HepG2 (cell line): Measurements from ENCODE around the gene RUVBL1. TPM values are rescaled to one million over a fixed set of nuclear protein-coding genes. Genes with fewer than 3 reads are reported as not detected.

Experiments
- ARID2 ChIP-seq: sonication (generic); formaldehyde crosslinking; IDR thresholded peaks from 2 replicates; pipeline ENCODE4 v1.8.1; 2022; ENCODE audit warnings: mild to moderate bottlenecking, missing genetic modification reagents, borderline replicate concordance
- FOXC1 ChIP-seq: sonication (generic); formaldehyde crosslinking; IDR thresholded peaks from 2 replicates; pipeline ENCODE4 v1.8.0; 2022; ENCODE audit warnings: mild to moderate bottlenecking, missing genetic modification reagents, borderline replicate concordance
- KLF13 ChIP-seq: sonication (generic); formaldehyde crosslinking; IDR thresholded peaks from 2 replicates; pipeline ENCODE4 v1.4.0; 2020; ENCODE audit warnings: mild to moderate bottlenecking, missing genetic modification reagents
- MAX ChIP-seq: IDR thresholded peaks from 2 replicates; pipeline ENCODE4 v1.6.1; 2012; ENCODE audit warnings: inconsistent platforms
- NPAS2 ChIP-seq: sonication (generic); formaldehyde crosslinking; IDR thresholded peaks from 2 replicates; pipeline ENCODE4 v1.8.0; 2022; ENCODE audit warnings: mild to moderate bottlenecking, missing genetic modification reagents, borderline replicate concordance
- PATZ1 ChIP-seq: sonication (generic); formaldehyde crosslinking; IDR thresholded peaks from 2 replicates; pipeline ENCODE4 v1.4.0; 2020; ENCODE audit warnings: missing genetic modification reagents
- POLR2AphosphoS2 ChIP-seq: IDR thresholded peaks from 2 replicates; pipeline ENCODE4 v1.6.1; 2011; ENCODE audit warnings: low read depth, low read length, improper control_type of control experiment
- STAT5B ChIP-seq: sonication (generic); formaldehyde crosslinking; IDR thresholded peaks from 2 replicates; pipeline ENCODE4 v1.4.0; 2020; ENCODE audit warnings: missing genetic modification reagents
- TARDBP ChIP-seq: sonication (generic); formaldehyde crosslinking; IDR thresholded peaks from 2 replicates; pipeline ENCODE4 v1.8.0; 2022; ENCODE audit warnings: mild to moderate bottlenecking, missing genetic modification reagents
- TCF7L2 ChIP-seq: IDR thresholded peaks from 2 replicates; pipeline ENCODE4 v1.6.1; 2011; ENCODE audit warnings: mild to moderate bottlenecking, low read depth, low read length, moderate library complexity
- TFE3 ChIP-seq: IDR thresholded peaks from 2 replicates; pipeline ENCODE4 v1.6.1; 2016
- THYN1 ChIP-seq: sonication (generic); formaldehyde crosslinking; IDR thresholded peaks from 2 replicates; pipeline ENCODE4 v1.8.1; 2023; ENCODE audit warnings: low read depth, mild to moderate bottlenecking, moderate library complexity, missing genetic modification reagents, borderline replicate concordance
- U2AF1 ChIP-seq: fragments of 200-400 bp; formaldehyde crosslinking; optimal IDR thresholded peaks from 2 replicates; pipeline ENCODE3; 2017; ENCODE audit warnings: mild to moderate bottlenecking, low read depth, low read length
- ZNF138 ChIP-seq: sonication (generic); formaldehyde crosslinking; IDR thresholded peaks from 2 replicates; pipeline ENCODE4 v1.5.0; 2020; ENCODE audit warnings: mild to moderate bottlenecking, low read depth, missing genetic modification reagents
- ZNF232 ChIP-seq: sonication (generic); formaldehyde crosslinking; IDR thresholded peaks from 2 replicates; pipeline ENCODE4 v1.4.0; 2020; ENCODE audit warnings: missing genetic modification reagents, borderline replicate concordance
- ZNF282 ChIP-seq: fragments of 450-650 bp; IDR thresholded peaks from 2 replicates; pipeline ENCODE4 v1.6.1; 2018; ENCODE audit not compliant: partially characterized antibody
- ZNF30 ChIP-seq: sonication (generic); formaldehyde crosslinking; IDR thresholded peaks from 2 replicates; pipeline ENCODE4 v1.5.0; 2020; ENCODE audit warnings: mild to moderate bottlenecking, missing genetic modification reagents
- ZNF543 ChIP-seq: sonication (generic); formaldehyde crosslinking; IDR thresholded peaks from 2 replicates; pipeline ENCODE4 v1.4.0; 2020; ENCODE audit warnings: mild to moderate bottlenecking, missing genetic modification reagents
- ZNF615 ChIP-seq: sonication (generic); formaldehyde crosslinking; IDR thresholded peaks from 2 replicates; pipeline ENCODE4 v1.5.0; 2020; ENCODE audit warnings: mild to moderate bottlenecking, missing genetic modification reagents, borderline replicate concordance
- polyA plus RNA-seq, 8 experiments: library from polyadenylated mRNA; depleted of rRNA in 3 of 8; stranded (reverse) in 7 of 8; unstranded in 1 of 8; fragments of >200 nt; fragmentation: Illumina TruSeq in 4 of 8; extraction: Trizol in 4 of 8; gene quantifications; 2 replicates each; pipeline versions ENCODE4 v1.2.1 to v1.2.3, GENCODE V29; 2011 to 2016; ENCODE audit warnings: low read depth in 4 of 8, missing spikeins in 1 of 8, mixed read lengths in 1 of 8; ENCODE audit not compliant: insufficient read depth in 1 of 8
- total RNA-seq, 5 experiments: library from RNA; depleted of rRNA; stranded (reverse); fragments of >200 nt; fragmentation: Illumina TruSeq; extraction: Trizol; gene quantifications; 2 replicates each; pipeline ENCODE4 v1.2.3, GENCODE V29; 2016; ENCODE audit warnings: low read depth in 1 of 5
- TF ChIP-seq, protein P1 (sequence below): sonication (generic); formaldehyde crosslinking; IDR thresholded peaks from 2 replicates; pipeline ENCODE4 v1.8.1; 2023; ENCODE audit warnings: mild to moderate bottlenecking, missing genetic modification reagents
- TF ChIP-seq, protein P2 (sequence below): sonication (generic); formaldehyde crosslinking; IDR thresholded peaks from 2 replicates; pipeline ENCODE4 v1.8.1; 2023; ENCODE audit warnings: missing genetic modification reagents, mild to moderate bottlenecking, borderline replicate concordance
- TF ChIP-seq, protein P3 (sequence below): sonication (generic); formaldehyde crosslinking; IDR thresholded peaks from 2 replicates; pipeline ENCODE4 v1.5.1; 2020; ENCODE audit warnings: missing genetic modification reagents, mild to moderate bottlenecking, borderline replicate concordance

RUVBL1 gene
- total and polyA plus RNA-seq, 2 of the 13 experiments (the other 11 are each of a cell fraction or from before 2014, with no cell fraction given) = 32.7 to 86.3 TPM

DNA sequence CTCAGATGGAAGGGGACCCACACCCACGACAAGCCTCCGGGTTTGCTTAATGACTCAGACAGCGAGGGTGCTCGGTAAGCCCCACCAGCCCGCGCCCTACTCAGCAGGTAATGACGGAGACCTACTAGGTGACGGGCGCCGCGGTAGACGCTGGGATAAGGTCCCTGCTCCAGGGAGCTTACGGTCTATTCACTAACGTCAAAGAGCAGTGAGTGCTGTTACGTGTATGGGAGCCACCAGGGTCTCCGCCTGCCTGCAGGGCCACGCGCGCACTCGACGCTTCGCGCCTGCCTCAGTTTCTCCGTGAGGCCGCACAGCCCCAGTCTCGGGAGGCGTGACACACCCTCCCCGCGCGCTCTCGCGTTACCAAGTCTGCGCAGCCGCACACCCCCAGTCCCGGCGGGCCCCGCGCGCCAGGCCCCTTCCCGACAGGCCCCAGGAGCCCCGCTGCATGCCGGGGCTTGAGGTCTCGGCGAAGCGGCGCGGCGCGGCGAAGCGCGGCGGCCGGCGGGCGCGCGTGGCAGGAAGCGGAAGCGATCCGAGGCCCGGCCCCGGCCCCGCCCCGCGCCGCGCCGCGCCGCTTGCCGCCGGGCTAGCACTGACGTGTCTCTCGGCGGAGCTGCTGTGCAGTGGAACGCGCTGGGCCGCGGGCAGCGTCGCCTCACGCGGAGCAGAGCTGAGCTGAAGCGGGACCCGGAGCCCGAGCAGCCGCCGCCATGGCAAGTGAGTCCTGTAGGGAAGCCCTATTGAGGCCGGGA is 71.6 kb downstream of the RUVBL1 start, which contains the start of gene SEC61A1 (continued):
- TF ChIP-seq, protein P1, sequence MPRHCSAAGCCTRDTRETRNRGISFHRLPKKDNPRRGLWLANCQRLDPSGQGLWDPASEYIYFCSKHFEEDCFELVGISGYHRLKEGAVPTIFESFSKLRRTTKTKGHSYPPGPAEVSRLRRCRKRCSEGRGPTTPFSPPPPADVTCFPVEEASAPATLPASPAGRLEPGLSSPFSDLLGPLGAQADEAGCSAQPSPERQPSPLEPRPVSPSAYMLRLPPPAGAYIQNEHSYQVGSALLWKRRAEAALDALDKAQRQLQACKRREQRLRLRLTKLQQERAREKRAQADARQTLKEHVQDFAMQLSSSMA (CRISPR knock-in tag) = no peak
- TF ChIP-seq STAT5B (CRISPR knock-in tag) (no peak; the same call in 1 of the 2 replicates), NPAS2 (CRISPR knock-in tag) (no peak), ZNF138 (CRISPR knock-in tag) (no peak), TARDBP (CRISPR knock-in tag) (peak; percentile 41; the same call in 1 of the 2 replicates), U2AF1 (no peak), ZNF282 (no peak), ZNF543 (no peak), MAX (peak; percentile 94), PATZ1 (CRISPR knock-in tag) (no peak; the same call in 1 of the 2 replicates), ZNF232 (CRISPR knock-in tag) (peak; percentile 64; the same call in 1 of the 2 replicates), POLR2AphosphoS2 (peak; percentile 73; the same call in 1 of the 2 replicates), ARID2 (CRISPR knock-in tag) (no peak; the same call in 1 of the 2 replicates), TCF7L2 (no peak), FOXC1 (CRISPR knock-in tag) (no peak; the same call in none of the 2 replicates), THYN1 (no peak), ZNF30 (CRISPR knock-in tag) (0 out of 2 replicates have a peak, but pooled peaks have one; percentile 22), ZNF615 (no peak), TFE3 (CRISPR knock-in tag) (no peak), KLF13 (CRISPR knock-in tag) (0 out of 2 replicates have a peak, but pooled peaks have one; percentile 59)
- TF ChIP-seq, protein P2, sequence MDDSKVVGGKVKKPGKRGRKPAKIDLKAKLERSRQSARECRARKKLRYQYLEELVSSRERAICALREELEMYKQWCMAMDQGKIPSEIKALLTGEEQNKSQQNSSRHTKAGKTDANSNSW (CRISPR knock-in tag) = no peak; the same call in 1 of the 2 replicates
- TF ChIP-seq, protein P3, sequence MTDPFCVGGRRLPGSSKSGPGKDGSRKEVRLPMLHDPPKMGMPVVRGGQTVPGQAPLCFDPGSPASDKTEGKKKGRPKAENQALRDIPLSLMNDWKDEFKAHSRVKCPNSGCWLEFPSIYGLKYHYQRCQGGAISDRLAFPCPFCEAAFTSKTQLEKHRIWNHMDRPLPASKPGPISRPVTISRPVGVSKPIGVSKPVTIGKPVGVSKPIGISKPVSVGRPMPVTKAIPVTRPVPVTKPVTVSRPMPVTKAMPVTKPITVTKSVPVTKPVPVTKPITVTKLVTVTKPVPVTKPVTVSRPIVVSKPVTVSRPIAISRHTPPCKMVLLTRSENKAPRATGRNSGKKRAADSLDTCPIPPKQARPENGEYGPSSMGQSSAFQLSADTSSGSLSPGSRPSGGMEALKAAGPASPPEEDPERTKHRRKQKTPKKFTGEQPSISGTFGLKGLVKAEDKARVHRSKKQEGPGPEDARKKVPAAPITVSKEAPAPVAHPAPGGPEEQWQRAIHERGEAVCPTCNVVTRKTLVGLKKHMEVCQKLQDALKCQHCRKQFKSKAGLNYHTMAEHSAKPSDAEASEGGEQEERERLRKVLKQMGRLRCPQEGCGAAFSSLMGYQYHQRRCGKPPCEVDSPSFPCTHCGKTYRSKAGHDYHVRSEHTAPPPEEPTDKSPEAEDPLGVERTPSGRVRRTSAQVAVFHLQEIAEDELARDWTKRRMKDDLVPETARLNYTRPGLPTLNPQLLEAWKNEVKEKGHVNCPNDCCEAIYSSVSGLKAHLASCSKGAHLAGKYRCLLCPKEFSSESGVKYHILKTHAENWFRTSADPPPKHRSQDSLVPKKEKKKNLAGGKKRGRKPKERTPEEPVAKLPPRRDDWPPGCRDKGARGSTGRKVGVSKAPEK (CRISPR knock-in tag) = no peak
